GM21381 (cell line): ENCODE data around the gene SP2.
A peak's percentile ranks its signal among the peaks of the same experiment; 100 is the strongest.

ENCODE experiments used
- ATAC-seq: cut with Tn5 transposase; IDR thresholded peaks from one replicate; pipeline ENCODE4 v1.9.1; 2021; ENCODE audit warnings: mild to moderate bottlenecking, moderate library complexity; ENCODE audit not compliant: unreplicated experiment

The SP2 gene

GRCh38 chr17:47969930-47970724 lies 74.1 kb downstream of the SP2 start:
- no peak for ATAC-seq

DNA sequence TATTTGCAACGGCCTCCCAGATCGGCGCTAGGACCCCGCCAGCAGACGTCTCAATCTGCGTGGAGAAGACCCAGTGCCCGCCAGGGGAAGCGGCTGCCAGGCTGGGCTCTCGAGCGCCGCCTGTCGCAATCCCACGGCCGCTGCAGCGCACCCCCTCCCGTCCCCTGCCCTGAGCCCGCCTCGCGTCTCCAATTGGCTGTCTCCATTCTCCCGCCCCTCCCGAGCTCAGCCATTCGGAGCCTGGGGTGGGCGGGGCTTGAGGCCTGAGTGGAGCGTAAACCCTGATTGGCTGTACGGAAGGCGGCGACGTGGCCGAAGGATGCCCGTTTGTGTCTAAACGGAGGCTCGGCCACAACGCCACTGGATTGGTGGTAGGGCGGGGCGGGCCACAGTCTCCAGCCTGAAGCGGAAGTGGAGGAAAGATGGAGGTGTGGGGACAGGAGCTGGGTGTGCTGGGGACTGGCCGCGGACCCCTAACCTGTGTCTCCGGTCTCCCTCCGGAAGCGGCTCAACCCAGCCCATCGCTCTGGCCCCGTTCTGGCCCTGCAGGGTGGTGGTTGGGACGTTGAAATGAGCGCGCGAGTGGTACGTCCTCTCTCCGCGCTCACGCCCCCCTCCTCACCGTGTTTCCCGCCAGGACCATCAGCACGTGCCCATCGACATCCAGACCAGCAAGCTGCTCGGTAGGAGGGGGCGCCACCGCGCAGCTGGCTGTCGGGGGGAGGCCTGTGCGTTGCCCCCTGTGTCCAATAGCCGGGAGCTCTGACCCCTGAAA lies 74.9 kb downstream of the SP2 start, which contains the start of gene CDK5RAP3:
TSS of gene CDK5RAP3 (plus strand) at position 389 of the 775 bp plus-strand sequence. CDS start at position 423, 34 bp downstream.
- peak; percentile 93 for ATAC-seq

DNA sequence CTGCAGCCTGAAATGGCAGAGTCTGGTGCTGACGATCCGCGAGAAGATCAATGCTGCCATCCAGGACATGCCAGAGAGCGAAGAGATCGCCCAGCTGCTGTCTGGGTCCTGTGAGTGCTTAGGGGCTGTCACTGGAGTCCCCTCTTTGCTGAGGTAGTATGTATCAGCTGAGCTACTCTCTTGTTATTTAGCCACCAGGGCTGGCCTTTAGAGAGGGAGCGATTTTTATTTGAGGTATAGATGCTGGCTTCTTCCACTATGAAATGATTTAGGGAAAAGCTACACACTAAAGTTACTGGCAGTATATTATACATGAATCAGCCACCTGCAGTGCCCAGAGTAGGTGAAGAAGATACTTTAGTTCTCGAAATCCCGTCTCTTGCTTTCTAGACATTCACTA lies 77.5 kb downstream of the SP2 start:
- no peak for ATAC-seq

GRCh38 chr17:47975189-47975822 lies 79.3 kb downstream of the SP2 start:
- ATAC-seq: no peak

GRCh38 chr17:47975823-47976205 lies 79.8 kb downstream of the SP2 start:
- no peak for ATAC-seq

DNA sequence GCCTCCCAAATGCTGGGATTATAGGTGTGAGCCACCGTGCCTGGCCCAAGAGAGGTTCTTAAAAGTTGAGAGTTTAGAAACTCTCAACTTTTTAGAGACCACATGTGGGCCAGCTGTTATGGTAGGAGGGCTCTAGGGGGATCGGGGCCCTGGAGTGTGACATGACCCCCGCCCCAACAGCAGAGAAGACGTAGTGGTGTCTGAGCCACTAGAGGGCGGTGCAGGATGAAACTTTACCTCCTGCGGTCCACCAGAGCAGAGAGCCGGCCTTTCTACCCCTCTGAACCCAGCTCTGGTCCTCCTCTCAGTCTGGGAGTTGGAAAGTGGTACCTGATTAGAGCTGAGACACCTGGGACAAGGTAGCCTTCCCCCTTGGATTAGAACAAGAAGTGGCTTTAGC lies 82.3 kb downstream of the SP2 start:
- no peak for ATAC-seq
